H1 (cell line): ENCODE measurements around the gene BLOC1S1.

Experiments
- CBX5 ChIP-seq: fragments of 300-800, 300-1000 bp; sonication (generic); IDR thresholded peaks from 2 replicates; pipeline ENCODE4 v1.7.1; 2016; ENCODE audit warnings: antibody characterized with exemption, low read length, low read depth
- CHD1 ChIP-seq: IDR thresholded peaks from 2 replicates; pipeline ENCODE4 v1.6.1; 2012; ENCODE audit warnings: low read depth, low read length, improper control_type of control experiment
- CHD2 ChIP-seq: IDR thresholded peaks from 2 replicates; pipeline ENCODE4 v1.6.1; 2012; ENCODE audit warnings: low read length, improper control_type of control experiment
- CTCF ChIP-seq, 3 experiments: IDR thresholded peaks; 1 replicate in 2 of 3; 2 replicates in 1 of 3; pipeline versions ENCODE4 v1.5.1 to v1.6.1; 2011; ENCODE audit warnings: low read length in 3 of 3, mild to moderate bottlenecking in 3 of 3, inconsistent platforms in 2 of 3, low read depth in 1 of 3, moderate library complexity in 1 of 3; ENCODE audit not compliant: insufficient read depth in 1 of 3; ENCODE audit errors: control extremely low read depth in 1 of 3
- EP300 ChIP-seq, 2 experiments: IDR thresholded peaks; 1 replicate in 1 of 2; 2 replicates in 1 of 2; pipeline ENCODE4 v1.6.1; 2011 to 2012; ENCODE audit warnings: low read depth in 2 of 2, low read length in 2 of 2, mild to moderate bottlenecking in 2 of 2, borderline replicate concordance in 1 of 2, inconsistent platforms in 1 of 2, moderate library complexity in 1 of 2
- EZH2 ChIP-seq: fragments of 200-600 bp; sonication (generic); IDR thresholded peaks from 2 replicates; pipeline ENCODE4 v1.7.1; 2012; ENCODE audit warnings: low read depth, mild to moderate bottlenecking, moderate library complexity, low read length, inconsistent platforms; ENCODE audit not compliant: severe bottlenecking
- JUND ChIP-seq: IDR thresholded peaks from 2 replicates; pipeline ENCODE4 v1.6.1; 2011; ENCODE audit warnings: mild to moderate bottlenecking, improper control_type of control experiment, low read length
- SUZ12 ChIP-seq: fragments of 200-600 bp; sonication (generic); IDR thresholded peaks from 2 replicates; pipeline ENCODE4 v1.6.1; 2012; ENCODE audit warnings: mild to moderate bottlenecking, inconsistent platforms, low read length, moderate library complexity, mixed read lengths
- TAF1 ChIP-seq: IDR thresholded peaks from 2 replicates; pipeline ENCODE4 v1.6.1; 2011; ENCODE audit warnings: mild to moderate bottlenecking, low read depth, low read length
- TCF12 ChIP-seq: IDR thresholded peaks from 2 replicates; pipeline ENCODE4 v1.6.1; 2011; ENCODE audit warnings: low read depth, mild to moderate bottlenecking, low read length

GRCh38 chr12:55679691-55680090 lies 36.2 kb upstream of the BLOC1S1 start:
- TF ChIP-seq JUND, result no peak
- TF ChIP-seq EP300 (IDR thresholded peaks at IDR 0.05; ENCODE audit: borderline replicate concordance in 1 of 2, low read depth in 2 of 2, low read length in 2 of 2), result no peak
- no peak for TF ChIP-seq TCF12
- TF ChIP-seq CHD1, result no peak
- TF ChIP-seq CTCF (IDR thresholded peaks at IDR 0.05; ENCODE audit: control extremely low read depth in 1 of 3, insufficient read depth in 1 of 3, low read depth in 1 of 3, low read length in 3 of 3), result no peak
- no peak for TF ChIP-seq SUZ12
- TF ChIP-seq CHD2, result no peak
- no peak for TF ChIP-seq EZH2
- TF ChIP-seq CBX5, result no peak
- TF ChIP-seq TAF1, result no peak
